Measurements from ENCODE around the gene NCOA1.

Gene NCOA1

DNA sequence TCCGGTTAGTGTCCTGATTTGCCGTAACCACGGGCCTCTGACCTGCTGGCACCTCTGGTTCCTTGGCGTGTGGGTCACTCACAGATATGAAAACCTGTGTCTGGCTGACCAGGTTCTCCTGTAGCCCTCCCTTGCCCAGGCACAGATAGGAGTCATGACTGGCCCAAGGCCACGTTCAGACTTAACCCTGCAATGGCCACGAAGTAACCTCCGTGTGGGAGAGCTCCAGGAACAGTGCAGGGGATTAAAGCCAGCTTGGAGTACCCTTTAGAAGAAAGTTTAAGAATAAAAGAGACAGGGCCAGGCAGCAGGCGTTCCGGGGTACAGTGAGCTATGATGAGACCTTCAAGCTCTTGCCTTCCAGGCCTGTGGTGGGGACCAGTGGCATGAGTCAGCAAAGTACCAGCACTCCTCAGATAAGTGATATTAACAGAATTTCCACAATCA is 327.7 kb downstream of the NCOA1 start:
- H3K4me3 ChIP-seq (ENCODE audit: control insufficient read depth, low read depth, low read length): no peak overlapping the region
- TF ChIP-seq, protein P1, sequence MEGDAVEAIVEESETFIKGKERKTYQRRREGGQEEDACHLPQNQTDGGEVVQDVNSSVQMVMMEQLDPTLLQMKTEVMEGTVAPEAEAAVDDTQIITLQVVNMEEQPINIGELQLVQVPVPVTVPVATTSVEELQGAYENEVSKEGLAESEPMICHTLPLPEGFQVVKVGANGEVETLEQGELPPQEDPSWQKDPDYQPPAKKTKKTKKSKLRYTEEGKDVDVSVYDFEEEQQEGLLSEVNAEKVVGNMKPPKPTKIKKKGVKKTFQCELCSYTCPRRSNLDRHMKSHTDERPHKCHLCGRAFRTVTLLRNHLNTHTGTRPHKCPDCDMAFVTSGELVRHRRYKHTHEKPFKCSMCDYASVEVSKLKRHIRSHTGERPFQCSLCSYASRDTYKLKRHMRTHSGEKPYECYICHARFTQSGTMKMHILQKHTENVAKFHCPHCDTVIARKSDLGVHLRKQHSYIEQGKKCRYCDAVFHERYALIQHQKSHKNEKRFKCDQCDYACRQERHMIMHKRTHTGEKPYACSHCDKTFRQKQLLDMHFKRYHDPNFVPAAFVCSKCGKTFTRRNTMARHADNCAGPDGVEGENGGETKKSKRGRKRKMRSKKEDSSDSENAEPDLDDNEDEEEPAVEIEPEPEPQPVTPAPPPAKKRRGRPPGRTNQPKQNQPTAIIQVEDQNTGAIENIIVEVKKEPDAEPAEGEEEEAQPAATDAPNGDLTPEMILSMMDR (IDR thresholded peaks at IDR 0.05; ENCODE audit: control insufficient read depth, insufficient read depth, low read depth, low read length, missing control alignments): no peak
- no peak for DNase-seq (ENCODE audit: low read depth)

DNA sequence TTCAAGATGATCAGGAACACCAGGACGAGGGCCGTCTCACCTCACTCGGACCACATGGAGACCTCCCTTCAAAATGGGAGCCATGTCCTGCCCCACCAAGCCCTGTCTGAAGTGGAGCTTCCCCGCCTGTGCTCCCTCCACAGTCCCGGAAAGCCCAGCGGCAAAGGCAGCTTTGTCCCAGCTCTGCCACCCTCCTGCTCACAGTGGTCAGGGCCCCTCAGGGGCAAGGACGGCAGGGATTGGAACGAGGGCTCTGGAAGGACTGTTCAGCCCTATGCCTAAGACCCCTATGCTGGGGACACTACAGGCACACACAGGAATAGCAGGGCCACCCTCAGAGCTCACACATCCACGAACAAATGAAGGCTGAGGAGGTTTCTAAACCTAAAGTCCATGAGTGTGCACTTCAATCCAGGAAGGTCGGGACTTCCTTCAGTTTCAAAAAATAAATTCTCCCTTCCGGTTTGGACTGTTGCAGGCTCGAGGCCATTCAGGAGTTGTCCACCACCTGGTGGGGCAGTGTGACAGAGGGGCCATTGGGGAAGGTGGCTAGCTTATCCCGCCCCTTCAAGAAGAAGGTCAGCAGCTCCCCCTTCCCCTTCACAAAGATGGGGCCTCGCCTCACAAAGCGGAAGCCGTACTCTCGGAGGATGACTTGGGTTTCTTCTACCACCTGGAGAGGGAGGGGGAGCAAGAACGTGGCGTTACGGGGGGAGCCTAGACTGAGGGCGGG is 328.6 kb downstream of the NCOA1 start:
- no peak overlapping the region for H3K4me3 ChIP-seq (ENCODE audit: control insufficient read depth, low read depth, low read length)
- no peak for DNase-seq (ENCODE audit: low read depth)
- TF ChIP-seq, protein P1 (IDR thresholded peaks at IDR 0.05; ENCODE audit: control insufficient read depth, insufficient read depth, low read depth, low read length, missing control alignments): no peak

DNA sequence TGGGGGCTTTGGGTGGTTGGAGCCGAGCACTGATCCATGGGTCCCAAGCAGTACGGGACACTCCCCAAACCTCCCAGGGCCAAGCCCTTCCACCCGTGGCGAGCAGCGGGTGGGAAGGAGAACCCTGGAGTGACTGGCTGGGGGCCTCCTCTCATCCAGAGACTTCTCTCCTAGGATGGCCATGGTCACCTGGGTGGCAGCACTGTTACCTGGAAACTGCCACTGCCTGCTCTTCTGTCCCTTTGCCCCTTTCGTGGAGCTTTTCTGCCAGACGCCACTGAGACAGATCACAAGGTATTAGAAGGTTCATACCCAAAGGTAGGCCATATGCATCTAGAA is 329.1 kb downstream of the NCOA1 start:
- TF ChIP-seq, protein P1 (IDR thresholded peaks at IDR 0.05; ENCODE audit: control insufficient read depth, insufficient read depth, low read depth, low read length, missing control alignments): no peak
- DNase-seq (ENCODE audit: low read depth): no peak
- H3K4me3 ChIP-seq (ENCODE audit: control insufficient read depth, low read depth, low read length): no peak overlapping the region

Data from AG09309 (cell line).